ENCODE measurements around the gene RAPGEF4.

RAPGEF4 gene

GRCh38 chr2:173043897-173044519 lies 308.4 kb downstream of the RAPGEF4 start:
- Histone ChIP-seq H3K27me3 (ENCODE audit: insufficient read depth, low read length, poor library complexity) (no peaks in the 10 kb centered on the region), H3K4me1 (ENCODE audit: insufficient read depth, low read length) (no peaks in the 10 kb centered on the region), H2AFZ (ENCODE audit: low read depth, low read length) (no peak overlapping the region), H3K79me2 (ENCODE audit: insufficient read depth, low read length) (no peaks in the 10 kb centered on the region), H3K4me3 (ENCODE audit: low read depth in 1 of 2, low read length in 2 of 2) (no peak overlapping the region), H3K36me3 (ENCODE audit: insufficient read depth, low read length) (no peaks in the 10 kb centered on the region), H3K27ac (ENCODE audit: low read length) (no peak overlapping the region), H3K9ac (ENCODE audit: low read depth, low read length) (no peak overlapping the region), H4K20me1 (ENCODE audit: insufficient read depth, low read length) (no peaks in the 10 kb centered on the region), H3K4me2 (ENCODE audit: insufficient read depth, low read length) (no peak overlapping the region), H3K9me3 (ENCODE audit: insufficient read depth, low read length, severe bottlenecking) (no peaks in the 10 kb centered on the region)
- ATAC-seq (ENCODE audit: insufficient read depth, low read depth): no peak
- no peak for TF ChIP-seq EZH2 (IDR thresholded peaks at IDR 0.05; ENCODE audit: borderline replicate concordance, low read depth, low read length, severe bottlenecking)
- TF ChIP-seq CTCF (IDR thresholded peaks at IDR 0.05; ENCODE audit: borderline replicate concordance, extremely low read depth, low read length, poor library complexity, severe bottlenecking): no peak
- no peak for DNase-seq

GRCh38 chr2:173044686-173045085 lies 309.0 kb downstream of the RAPGEF4 start:
- DNase-seq (no peak), ATAC-seq (ENCODE audit: insufficient read depth, low read depth) (no peak)
- Histone ChIP-seq H3K4me2 (ENCODE audit: insufficient read depth, low read length) (no peak overlapping the region), H3K4me3 (ENCODE audit: low read depth in 1 of 2, low read length in 2 of 2) (no peak overlapping the region), H3K79me2 (ENCODE audit: insufficient read depth, low read length) (no peaks in the 10 kb centered on the region), H4K20me1 (ENCODE audit: insufficient read depth, low read length) (no peaks in the 10 kb centered on the region), H3K36me3 (ENCODE audit: insufficient read depth, low read length) (no peaks in the 10 kb centered on the region), H3K9ac (ENCODE audit: low read depth, low read length) (no peak overlapping the region), H2AFZ (ENCODE audit: low read depth, low read length) (no peak overlapping the region), H3K4me1 (ENCODE audit: insufficient read depth, low read length) (no peaks in the 10 kb centered on the region), H3K27ac (ENCODE audit: low read length) (no peak overlapping the region), H3K9me3 (ENCODE audit: insufficient read depth, low read length, severe bottlenecking) (no peaks in the 10 kb centered on the region), H3K27me3 (ENCODE audit: insufficient read depth, low read length, poor library complexity) (no peaks in the 10 kb centered on the region)
- no peak for TF ChIP-seq CTCF (IDR thresholded peaks at IDR 0.05; ENCODE audit: borderline replicate concordance, extremely low read depth, low read length, poor library complexity, severe bottlenecking)
- TF ChIP-seq EZH2 (IDR thresholded peaks at IDR 0.05; ENCODE audit: borderline replicate concordance, low read depth, low read length, severe bottlenecking): no peak

- no peak overlapping the region for H3K27ac ChIP-seq (ENCODE audit: low read length)
- H3K36me3 ChIP-seq (ENCODE audit: insufficient read depth, low read length): no peaks in the 10 kb centered on the region
- no peaks in the 10 kb centered on the region for H4K20me1 ChIP-seq (ENCODE audit: insufficient read depth, low read length)
- no peaks in the 10 kb centered on the region for H3K4me1 ChIP-seq (ENCODE audit: insufficient read depth, low read length)
- ATAC-seq (ENCODE audit: insufficient read depth, low read depth) (no peak), DNase-seq (no peak)
- H3K9ac ChIP-seq (ENCODE audit: low read depth, low read length): no peak overlapping the region
- H3K27me3 ChIP-seq (ENCODE audit: insufficient read depth, low read length, poor library complexity): no peaks in the 10 kb centered on the region
- TF ChIP-seq EZH2 (IDR thresholded peaks at IDR 0.05; ENCODE audit: borderline replicate concordance, low read depth, low read length, severe bottlenecking): no peak
- no peak for TF ChIP-seq CTCF (IDR thresholded peaks at IDR 0.05; ENCODE audit: borderline replicate concordance, extremely low read depth, low read length, poor library complexity, severe bottlenecking)
- no peak overlapping the region for H2AFZ ChIP-seq (ENCODE audit: low read depth, low read length)
- H3K4me2 ChIP-seq (ENCODE audit: insufficient read depth, low read length): no peak overlapping the region
- H3K9me3 ChIP-seq (ENCODE audit: insufficient read depth, low read length, severe bottlenecking): no peaks in the 10 kb centered on the region
- no peak overlapping the region for H3K4me3 ChIP-seq (ENCODE audit: low read depth in 1 of 2, low read length in 2 of 2)
- H3K79me2 ChIP-seq (ENCODE audit: insufficient read depth, low read length): no peaks in the 10 kb centered on the region
Measured at GRCh38 chr2:173045181-173045580, 309.5 kb downstream of the RAPGEF4 start.

Data from DND-41 (cell line).